Ishikawa (cell line): ENCODE results near the gene CFAP20DC.

Experiments
- CEBPB ChIP-seq: IDR thresholded peaks from 2 replicates; pipeline ENCODE4 v1.6.1; 2012
- CREB1 ChIP-seq: IDR thresholded peaks from 2 replicates; pipeline ENCODE4 v1.6.1; 2012; ENCODE audit warnings: low read depth
- EGR1 ChIP-seq: IDR thresholded peaks from 2 replicates; pipeline ENCODE4 v1.6.1; 2012
- EP300 ChIP-seq: IDR thresholded peaks from 2 replicates; pipeline ENCODE4 v1.6.1; 2012; ENCODE audit warnings: borderline replicate concordance
- FOXM1 ChIP-seq: IDR thresholded peaks from 2 replicates; pipeline ENCODE4 v1.6.1; 2012; ENCODE audit warnings: low read depth, borderline replicate concordance
- MAX ChIP-seq: IDR thresholded peaks from 2 replicates; pipeline ENCODE4 v1.6.1; 2012
- NFIC ChIP-seq: IDR thresholded peaks from 2 replicates; pipeline ENCODE4 v1.6.1; 2012
- RAD21 ChIP-seq: IDR thresholded peaks from 2 replicates; pipeline ENCODE4 v1.6.1; 2012; ENCODE audit warnings: low read depth
- REST ChIP-seq: IDR thresholded peaks from 2 replicates; pipeline ENCODE4 v1.6.1; 2012; ENCODE audit warnings: low read depth, mild to moderate bottlenecking
- TAF1 ChIP-seq: IDR thresholded peaks from 2 replicates; pipeline ENCODE4 v1.6.1; 2012; ENCODE audit warnings: low read depth, mild to moderate bottlenecking
- TCF12 ChIP-seq: IDR thresholded peaks from 2 replicates; pipeline ENCODE4 v1.6.1; 2012; ENCODE audit warnings: low read depth
- TEAD4 ChIP-seq: IDR thresholded peaks from 2 replicates; pipeline ENCODE4 v1.6.1; 2012
- YY1 ChIP-seq: IDR thresholded peaks from 2 replicates; pipeline ENCODE4 v1.6.1; 2012; ENCODE audit warnings: low read depth
- ZBTB7A ChIP-seq: IDR thresholded peaks from 2 replicates; pipeline ENCODE4 v1.6.1; 2012; ENCODE audit warnings: low read depth

- TF ChIP-seq TEAD4 (no peak), EP300 (no peak), CEBPB (no peak), FOXM1 (no peak), MAX (no peak), TCF12 (no peak), RAD21 (no peak), NFIC (no peak), TAF1 (no peak), CREB1 (no peak), REST (no peak), EGR1 (no peak), YY1 (no peak), ZBTB7A (no peak)
These were observed 3.0 kb downstream of the CFAP20DC start for GRCh38 chr3:59046839-59047238.
